ENCODE data around the gene GMEB2.

DNA sequence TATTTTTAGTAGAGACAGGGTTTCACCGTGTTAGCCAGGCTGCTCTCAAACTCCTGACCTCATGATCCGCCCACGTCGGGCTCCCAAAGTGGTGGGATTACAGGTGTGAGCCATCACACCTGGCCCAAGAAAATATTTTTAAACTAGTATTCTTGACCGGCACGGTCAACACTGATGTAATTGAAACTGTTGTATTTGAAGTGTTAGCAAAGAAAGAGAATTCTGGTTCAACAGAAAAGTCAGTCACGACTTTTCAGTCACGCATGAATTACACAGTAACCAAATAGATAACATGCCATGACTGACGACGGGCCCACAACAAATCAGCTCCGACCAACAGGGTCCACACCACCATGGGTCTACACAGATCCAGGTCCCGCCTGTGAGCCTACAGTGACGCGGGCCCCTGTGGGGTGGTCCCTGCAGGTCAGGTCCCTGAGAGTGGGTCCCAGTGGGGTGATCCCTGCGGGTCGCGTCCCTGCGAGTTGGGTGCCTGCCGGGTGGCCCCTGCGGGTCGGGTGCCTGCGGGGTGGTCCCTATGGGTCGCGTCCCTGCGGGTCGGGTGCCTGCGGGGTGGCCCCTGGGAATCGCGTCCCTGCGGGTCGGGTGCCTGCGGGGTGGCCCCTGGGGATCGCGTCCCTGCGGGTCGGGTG, 1.0 kb downstream of the GMEB2 start:
- TF ChIP-seq, protein P1, sequence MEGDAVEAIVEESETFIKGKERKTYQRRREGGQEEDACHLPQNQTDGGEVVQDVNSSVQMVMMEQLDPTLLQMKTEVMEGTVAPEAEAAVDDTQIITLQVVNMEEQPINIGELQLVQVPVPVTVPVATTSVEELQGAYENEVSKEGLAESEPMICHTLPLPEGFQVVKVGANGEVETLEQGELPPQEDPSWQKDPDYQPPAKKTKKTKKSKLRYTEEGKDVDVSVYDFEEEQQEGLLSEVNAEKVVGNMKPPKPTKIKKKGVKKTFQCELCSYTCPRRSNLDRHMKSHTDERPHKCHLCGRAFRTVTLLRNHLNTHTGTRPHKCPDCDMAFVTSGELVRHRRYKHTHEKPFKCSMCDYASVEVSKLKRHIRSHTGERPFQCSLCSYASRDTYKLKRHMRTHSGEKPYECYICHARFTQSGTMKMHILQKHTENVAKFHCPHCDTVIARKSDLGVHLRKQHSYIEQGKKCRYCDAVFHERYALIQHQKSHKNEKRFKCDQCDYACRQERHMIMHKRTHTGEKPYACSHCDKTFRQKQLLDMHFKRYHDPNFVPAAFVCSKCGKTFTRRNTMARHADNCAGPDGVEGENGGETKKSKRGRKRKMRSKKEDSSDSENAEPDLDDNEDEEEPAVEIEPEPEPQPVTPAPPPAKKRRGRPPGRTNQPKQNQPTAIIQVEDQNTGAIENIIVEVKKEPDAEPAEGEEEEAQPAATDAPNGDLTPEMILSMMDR (conservative IDR thresholded peaks at IDR 0.05 in 1 of 2, IDR thresholded peaks at IDR 0.05 in 1 of 2; ENCODE audit: low read depth in 1 of 2, low read length in 2 of 2): no peak
- no peak for TF ChIP-seq EZH2 (IDR thresholded peaks at IDR 0.05; ENCODE audit: low read length, missing control alignments)
